ENCODE results near the gene CLCN6.

Gene CLCN6

DNA sequence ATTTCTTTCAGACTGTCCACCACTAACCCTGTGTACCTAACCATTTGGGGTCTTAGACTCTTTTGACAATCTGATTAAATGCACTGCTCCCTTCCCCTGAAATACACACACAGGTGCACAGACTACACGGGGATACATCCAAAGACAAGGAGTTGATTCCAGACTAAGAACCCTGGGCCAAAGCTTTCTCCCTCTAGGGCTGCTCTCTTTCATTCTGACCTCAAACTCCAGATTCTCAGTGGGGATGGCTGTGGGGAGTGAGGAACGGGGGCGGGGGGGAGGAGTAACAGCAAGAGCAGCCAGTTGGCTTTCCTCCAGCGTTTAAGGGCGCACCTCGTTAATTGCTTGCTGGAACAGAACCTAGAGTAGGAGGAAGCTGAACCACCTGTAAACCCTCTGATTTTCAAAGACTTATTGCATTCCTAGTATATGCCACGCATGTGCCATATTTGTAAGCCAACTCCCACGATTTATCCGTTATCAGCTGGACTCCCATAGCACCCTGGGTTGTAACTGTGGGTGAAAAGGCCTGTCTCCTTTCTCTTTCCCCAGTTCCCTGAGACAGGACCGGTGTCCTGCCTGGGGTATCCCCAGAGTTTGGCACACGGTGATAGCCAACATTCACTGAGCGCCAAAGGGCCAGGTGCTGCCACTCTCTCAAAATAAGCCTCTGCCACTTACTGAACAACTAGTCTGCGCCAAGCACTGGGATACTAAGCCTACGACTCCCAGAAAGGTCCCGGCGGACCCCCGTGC lies 1.1 kb upstream of the CLCN6 start:
- DNase-seq (ENCODE audit: extremely low read depth, low read depth) = no peak
- TF ChIP-seq, protein P1, sequence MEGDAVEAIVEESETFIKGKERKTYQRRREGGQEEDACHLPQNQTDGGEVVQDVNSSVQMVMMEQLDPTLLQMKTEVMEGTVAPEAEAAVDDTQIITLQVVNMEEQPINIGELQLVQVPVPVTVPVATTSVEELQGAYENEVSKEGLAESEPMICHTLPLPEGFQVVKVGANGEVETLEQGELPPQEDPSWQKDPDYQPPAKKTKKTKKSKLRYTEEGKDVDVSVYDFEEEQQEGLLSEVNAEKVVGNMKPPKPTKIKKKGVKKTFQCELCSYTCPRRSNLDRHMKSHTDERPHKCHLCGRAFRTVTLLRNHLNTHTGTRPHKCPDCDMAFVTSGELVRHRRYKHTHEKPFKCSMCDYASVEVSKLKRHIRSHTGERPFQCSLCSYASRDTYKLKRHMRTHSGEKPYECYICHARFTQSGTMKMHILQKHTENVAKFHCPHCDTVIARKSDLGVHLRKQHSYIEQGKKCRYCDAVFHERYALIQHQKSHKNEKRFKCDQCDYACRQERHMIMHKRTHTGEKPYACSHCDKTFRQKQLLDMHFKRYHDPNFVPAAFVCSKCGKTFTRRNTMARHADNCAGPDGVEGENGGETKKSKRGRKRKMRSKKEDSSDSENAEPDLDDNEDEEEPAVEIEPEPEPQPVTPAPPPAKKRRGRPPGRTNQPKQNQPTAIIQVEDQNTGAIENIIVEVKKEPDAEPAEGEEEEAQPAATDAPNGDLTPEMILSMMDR (IDR thresholded peaks at IDR 0.05; ENCODE audit: low read depth, low read length) = no peak

DNA sequence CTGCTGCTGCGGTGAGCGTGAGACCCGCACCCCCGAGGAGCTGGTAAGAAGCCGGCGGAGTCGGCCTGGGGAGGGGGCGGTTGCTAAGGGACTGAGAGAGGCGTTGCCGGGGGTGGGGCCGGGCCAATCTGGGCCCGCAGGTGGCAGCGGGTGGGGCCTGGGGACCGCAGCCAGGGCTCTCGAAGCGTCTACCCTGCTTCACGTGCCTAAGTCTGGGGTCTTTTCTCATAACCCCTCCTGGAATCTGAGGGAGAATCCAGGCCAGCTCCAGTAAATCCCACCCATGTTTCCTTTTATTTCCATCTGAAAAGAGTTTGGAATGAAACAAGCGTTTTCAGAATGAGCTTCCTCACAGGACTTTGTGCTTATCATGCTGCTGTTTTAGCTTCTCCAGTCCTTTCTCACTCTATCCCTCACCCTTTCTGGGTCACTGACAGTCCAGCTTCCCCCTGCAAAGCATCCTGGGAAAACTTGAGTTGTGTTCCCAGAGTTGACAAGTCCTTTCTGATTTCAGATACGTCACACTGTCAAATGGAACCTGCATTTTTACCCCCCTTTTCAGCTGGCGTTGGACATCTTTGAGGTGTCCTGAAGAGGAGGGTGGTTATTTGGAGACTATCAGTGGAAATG lies 431 bp downstream of the CLCN6 start:
- TF ChIP-seq, protein P1 (IDR thresholded peaks at IDR 0.05; ENCODE audit: low read depth, low read length) = no peak
- no peak for DNase-seq (ENCODE audit: extremely low read depth, low read depth)

DNA sequence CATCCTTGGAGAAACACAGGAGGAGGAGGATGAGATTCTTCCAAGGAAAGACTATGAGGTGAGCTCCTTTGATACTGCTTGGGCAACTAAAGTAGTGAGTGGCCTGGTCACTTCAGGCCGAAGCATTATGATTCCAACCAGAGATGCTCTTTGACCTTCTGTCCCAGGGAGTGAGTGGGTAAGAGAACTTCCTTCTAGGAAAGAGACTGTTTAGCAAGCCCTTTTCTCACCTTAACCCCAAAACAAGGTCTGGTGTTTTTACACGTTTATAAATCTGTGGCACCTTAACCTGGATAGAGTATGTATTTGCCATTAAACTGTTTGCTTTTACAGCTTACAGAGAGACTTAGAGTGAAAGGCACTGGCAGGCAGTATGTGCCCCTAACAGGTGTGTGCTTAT lies 1.1 kb downstream of the CLCN6 start:
- no peak for DNase-seq (ENCODE audit: extremely low read depth, low read depth)
- TF ChIP-seq, protein P1 (IDR thresholded peaks at IDR 0.05; ENCODE audit: low read depth, low read length) = no peak

DNA sequence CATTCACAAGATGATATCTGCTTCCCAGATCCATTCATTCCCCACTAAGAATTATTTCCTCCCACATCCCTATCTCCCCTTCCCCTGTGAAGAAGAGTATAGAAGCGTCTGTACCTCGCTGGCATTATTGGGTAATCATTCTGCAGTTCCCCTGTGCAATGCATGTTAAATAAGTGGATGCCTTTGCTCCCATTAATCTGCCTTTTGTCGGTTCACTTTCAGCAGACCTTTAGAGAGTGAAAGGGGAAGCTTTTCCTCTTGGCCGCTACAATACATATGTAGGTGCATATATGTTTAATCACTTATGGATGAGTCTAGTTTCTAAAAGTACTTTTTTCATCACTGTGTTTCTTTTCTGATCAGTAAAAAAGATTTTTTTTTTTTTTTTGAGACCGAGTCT lies 7.0 kb downstream of the CLCN6 start:
- TF ChIP-seq, protein P1 (IDR thresholded peaks at IDR 0.05; ENCODE audit: low read depth, low read length) = no peak
- no peak for DNase-seq (ENCODE audit: extremely low read depth, low read depth)

DNA sequence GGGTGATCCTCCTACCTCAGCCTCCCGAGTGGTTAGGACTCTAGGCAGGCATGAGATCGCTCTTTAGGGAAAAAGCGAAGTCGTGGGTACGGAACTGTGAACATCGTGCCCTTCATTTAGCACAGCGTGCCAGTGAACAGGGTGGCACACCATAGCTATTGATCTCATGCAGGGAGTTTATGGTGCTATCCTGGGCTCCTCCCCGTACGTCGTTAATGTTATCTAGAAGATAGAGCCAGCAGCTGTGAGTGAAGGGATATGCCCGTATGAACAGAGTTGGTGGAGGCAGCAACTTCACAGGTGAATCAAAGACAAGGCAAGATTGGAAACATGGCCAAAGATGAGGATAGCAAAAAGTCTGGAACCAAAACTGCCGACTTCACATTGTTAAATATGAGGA lies 11.2 kb downstream of the CLCN6 start:
- TF ChIP-seq, protein P1 (IDR thresholded peaks at IDR 0.05; ENCODE audit: low read depth, low read length) = no peak
- no peak for DNase-seq (ENCODE audit: extremely low read depth, low read depth)

DNA sequence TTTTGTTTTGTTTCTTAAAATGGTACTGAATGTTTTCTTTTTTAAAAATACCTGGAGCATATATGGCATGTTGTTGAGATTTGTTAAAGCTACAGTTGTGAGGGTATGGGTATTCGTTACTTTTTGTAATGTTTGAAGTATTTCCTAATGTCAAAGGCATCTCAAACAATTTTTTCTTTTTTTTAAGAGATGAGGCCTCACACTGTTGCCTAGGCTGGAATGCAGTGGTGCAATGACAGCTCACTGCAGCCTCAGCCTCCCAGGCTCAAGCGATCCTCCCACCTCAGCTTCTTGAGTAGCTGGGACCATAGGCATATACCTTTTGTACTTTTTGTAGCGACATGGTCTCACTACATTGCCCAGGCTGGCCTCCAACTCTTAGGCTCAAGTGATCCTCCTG lies 16.1 kb downstream of the CLCN6 start:
- TF ChIP-seq, protein P1 (IDR thresholded peaks at IDR 0.05; ENCODE audit: low read depth, low read length) = no peak
- DNase-seq (ENCODE audit: extremely low read depth, low read depth) = no peak

DNA sequence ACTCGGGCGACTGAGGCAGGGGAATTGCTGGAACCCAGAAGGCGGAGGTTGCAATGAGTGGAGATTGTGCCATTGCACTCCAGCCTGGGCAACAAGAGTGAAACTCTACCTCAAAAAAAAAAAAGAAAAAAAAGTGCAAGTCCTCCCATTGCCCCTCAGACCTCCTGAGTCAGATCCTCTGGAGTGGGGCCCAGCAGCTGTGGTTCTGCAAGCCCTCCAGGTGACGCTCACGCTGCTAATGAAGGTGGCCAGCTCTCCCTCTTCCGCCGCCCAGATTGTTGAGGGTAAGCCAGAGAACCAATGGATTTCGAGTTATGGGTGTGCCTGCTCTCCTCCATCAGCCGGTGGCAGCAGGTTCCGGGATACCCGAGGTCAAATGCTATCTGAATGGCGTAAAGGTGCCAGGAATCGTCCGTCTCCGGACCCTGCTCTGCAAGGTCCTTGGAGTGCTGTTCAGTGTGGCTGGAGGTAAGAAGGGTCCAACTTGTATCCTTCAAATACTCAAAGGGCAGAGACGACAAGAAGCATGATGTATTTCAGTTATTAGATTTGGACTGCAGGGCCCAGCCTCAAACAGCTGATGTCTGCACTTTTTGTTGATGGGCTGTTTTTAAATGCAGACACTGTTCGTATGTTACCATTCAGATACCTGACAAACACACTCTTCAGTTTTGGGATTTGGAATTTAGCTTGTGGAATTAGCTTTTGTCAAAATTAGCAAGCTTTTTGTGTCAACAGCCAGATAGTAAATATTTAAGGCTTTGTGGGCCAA lies 17.6 kb downstream of the CLCN6 start:
- TF ChIP-seq, protein P1 (IDR thresholded peaks at IDR 0.05; ENCODE audit: low read depth, low read length) = no peak
- no peak for DNase-seq (ENCODE audit: extremely low read depth, low read depth)
